Hepatocyte (in vitro differentiated cells): ENCODE results near the gene USP6NL.

ENCODE experiments used
- CTCF ChIP-seq: fragments of 200-600 bp; sonication (generic); IDR thresholded peaks from 2 replicates; pipeline ENCODE4 v1.5.1; 2016; ENCODE audit warnings: antibody characterized with exemption, mild to moderate bottlenecking; ENCODE audit not compliant: poor library complexity
- EZH2 ChIP-seq: fragments of 200-600 bp; sonication (generic); IDR thresholded peaks from 2 replicates; pipeline ENCODE4 v1.6.1; 2016; ENCODE audit warnings: antibody characterized with exemption, mild to moderate bottlenecking, borderline replicate concordance

- TF ChIP-seq EZH2, result no peak
- no peak for TF ChIP-seq CTCF
These were observed 123.3 kb downstream of the USP6NL start for GRCh38 chr10:11488126-11488525.
